Measurements from ENCODE around the gene CACNB4.
"Not testable (repeated sequence)": the region's sequence is repeated elsewhere in the genome, so short reads cannot be mapped to it uniquely, and the experiment has no call there.

Gene CACNB4

DNA sequence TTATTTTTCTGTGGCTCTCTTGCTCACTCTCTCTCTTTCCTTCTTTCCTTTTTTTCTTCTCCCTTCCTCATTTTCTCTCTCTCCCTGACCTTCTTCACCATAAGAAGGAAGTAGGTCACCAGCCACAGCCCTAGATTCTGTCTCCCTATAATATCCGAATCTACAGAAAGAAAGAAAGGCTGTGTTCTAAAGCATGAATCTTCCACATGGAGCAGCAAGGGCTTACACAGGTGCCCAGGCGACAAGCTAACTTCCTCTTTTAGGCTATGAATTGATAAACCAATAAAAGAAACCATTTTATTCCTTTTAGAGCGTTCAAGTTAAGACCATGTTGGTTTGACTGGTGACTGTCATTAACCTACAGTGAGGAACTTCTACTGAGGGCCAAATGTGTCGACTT lies 49.3 kb downstream of the CACNB4 start:
- no peak for DNase-seq

DNA sequence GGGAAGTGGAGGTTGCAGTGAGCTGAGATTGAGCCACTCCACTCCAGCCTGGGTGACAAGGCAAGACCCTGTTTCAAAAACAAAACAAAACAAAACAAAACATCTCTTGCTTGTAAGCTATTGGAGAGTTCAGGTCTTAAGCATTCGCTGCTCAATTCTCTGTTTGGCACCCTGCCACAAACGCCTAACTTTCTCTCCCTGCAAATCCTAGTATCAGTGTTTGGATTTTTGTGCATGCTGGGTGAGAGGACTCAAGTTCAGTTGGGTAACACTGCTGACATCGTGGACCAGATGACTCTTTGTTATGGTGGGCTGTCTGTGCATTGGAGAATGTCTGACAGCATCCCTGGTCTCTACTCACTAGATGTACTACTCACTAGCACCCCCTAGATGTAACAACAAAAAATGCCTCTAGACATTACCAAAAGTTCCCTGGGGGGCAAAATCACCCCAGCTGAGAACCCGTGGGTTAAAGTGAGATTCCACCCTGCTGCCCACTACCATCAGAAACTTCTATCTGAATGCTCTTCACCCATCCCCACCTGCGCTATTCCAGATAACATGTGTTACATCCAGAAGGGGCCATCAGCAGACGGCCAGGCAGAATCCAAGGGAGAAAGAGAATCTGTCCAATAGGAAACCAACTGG lies 50.9 kb downstream of the CACNB4 start:
- DNase-seq, result no peak

DNA sequence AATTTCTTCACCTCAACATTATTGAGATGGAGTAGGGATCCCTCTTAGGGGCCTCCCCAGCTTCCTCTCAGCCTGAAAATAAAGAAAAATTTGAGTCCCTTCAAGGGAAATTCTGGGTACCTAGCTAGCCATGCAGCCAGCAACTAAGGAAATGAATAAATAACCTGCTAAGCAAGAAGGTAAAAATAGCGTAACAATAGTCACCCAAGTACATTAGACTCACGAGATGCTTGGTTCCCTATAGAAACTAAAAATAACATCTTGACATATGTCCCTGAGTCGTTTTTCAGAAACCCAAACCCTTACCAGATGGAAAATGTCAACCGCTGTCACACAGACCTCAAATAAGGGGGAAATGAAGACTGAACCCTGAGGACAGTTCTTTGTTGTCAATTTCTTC lies 51.9 kb downstream of the CACNB4 start:
- DNase-seq, result no peak

DNA sequence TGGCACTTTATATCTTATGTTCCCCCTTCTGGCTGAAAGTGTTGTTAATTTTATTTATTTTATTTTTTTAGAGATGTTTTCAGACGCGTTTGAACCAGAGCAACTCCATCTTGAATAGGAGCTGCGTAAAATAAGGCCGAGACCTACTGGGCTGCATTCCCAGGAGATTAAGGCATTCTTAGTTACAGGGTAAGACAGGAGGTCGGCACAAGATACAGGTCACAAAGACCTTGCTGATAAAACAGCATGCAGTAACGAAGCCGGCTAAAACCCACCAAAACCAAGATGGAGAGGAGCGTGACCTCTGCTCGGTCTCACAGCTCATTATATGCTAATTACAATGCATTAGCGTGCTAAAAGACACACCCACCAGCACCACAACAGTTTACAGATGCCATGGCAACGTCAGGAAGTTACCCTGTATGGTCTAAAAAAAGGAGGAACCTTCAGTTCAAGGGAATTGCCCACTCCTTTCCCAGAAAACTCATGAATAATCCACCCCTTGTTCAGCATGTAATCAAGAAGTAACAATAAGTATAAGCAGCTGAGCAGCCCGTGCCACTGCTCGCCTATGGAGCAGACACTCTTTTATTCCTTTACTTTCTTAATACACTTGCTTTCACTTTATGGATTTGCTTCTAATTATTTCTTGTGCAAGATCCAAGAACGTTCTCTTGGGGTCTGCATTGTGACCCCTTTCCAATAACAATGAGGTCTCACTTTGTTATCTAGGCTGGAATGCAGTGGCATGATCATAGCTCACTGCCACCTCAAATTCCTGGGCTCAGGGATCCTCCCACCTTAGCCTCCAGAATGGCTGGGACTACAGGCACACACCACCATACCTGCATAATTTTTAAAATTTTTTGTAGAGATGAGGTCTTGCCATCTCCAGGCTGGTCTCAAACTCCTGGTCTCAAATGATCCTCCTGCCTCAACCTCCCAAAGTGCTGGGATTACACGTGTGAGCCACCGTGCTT lies 55.9 kb downstream of the CACNB4 start:
- no peak for DNase-seq

DNA sequence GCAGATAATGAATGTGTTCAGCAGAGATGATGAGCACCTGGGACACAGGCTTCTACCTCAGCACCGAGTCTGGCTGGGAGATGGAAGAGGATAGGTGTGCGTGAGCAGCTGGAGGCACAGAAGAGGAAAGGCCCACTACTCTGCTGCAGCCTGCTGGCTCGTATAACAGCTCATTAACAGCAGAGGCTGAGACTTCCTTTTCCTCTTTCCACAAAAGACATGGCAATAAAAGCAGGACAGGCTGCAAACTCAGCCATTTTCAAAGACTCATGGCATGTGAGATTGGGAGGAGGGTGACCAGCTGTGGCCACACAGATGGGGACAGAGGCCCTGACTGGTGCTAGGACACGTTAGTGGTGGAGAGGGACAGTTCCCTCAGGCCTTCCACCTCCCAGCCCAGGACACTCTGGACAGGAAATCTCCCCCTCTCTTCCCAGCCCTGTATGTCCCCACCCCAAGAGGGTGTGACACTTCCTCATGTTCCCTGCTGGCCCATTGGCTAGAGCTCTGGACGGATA lies 60.3 kb downstream of the CACNB4 start:
- DNase-seq, result no peak

DNA sequence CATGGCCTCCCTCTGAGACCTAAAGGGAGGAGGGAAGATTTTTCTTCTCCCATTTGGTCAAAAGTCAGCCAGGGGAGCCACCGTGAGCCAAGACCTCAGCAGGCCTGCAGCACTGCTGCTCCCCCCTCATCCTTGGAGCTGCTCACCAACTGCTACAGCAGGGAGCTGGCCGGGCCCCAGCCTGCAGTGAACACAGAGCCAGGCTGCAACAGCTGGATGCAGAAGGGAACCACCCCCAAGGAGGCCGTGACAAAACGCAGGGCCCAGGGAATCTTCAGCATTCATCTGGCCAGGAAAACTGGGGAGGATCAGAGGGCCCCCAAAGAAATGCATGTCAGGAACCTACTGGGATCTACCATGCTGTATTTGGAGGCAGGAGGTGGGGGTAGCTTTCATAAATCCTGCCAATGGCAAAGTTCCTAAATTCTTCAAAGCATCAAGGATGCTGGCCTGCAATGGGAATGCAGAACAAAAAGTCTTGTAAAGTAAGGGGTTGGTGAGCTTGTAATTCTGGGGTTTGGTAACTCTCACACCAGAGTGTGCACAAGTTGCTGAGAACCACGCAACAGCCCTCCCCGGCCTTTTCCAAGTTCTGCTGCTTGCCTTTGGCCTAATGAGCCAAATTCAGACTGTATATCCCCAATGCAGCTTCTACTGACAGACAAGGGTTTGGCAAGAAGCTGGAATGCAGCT lies 61.0 kb downstream of the CACNB4 start:
- no peak for DNase-seq

DNA sequence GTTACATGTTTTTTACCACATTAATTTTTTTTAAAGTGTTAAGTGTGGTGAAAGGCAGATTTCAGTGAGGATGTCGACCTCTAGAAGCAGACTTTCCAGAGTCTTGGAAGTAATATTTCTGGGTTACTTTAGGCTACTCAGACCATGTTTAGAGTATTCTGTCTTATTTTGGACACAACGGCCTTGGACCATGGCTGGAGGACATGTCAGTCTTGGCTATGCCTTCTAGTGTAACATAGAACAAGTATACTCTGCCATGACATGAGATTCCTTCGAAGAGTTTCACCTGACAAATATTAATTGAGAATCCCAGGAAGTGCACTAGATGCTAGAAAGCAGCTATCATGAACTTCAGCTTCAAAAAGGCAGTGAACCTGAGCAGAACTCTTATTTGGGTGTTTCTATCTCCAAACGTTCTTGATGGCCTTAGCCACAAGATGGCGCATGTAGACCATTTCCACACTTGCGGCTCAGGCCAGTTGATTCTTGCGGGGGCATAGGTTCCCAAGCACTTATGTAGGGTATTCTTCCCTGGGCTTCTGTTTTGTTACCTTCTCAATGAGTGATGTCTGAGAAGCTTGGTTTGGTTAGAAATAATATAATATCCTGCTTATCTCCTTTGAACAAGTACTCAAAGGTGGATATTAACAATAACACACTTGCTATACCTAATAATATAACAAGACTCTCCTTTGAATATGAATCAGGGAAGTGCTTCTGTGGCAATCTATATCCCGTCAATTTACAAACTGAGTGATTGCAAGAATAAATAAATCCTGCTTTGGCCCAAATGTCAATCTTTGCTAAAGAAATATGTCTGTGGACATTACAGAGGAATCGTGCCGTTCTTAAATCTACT lies 62.0 kb downstream of the CACNB4 start:
- DNase-seq, result peak; percentile 69

DNA sequence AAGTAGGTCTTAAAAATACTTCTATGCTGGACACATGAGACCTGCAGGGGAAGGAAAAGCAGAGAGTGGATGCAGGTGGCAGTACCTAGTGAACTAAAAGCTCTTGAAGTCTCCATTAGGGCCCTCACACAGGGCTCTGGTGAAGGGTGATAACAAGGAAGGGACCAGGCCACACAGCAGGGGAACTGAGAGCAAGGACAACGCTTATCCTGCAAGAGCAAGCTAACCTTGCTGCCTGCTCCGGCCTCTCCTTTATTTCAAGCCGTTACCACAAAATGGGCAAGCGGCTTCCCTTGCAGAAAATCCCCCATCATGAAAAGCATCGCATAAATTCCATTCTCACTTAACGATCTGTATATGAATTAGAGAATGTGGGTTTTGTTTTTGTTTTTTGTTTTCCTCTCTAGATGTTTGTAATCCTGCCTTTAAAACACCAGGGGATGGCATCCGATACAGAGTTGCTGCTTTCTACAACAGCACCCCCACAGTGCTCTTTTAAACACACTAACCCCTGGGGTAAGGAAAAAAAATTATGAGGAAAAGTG lies 64.5 kb downstream of the CACNB4 start:
- DNase-seq, result no peak

DNA sequence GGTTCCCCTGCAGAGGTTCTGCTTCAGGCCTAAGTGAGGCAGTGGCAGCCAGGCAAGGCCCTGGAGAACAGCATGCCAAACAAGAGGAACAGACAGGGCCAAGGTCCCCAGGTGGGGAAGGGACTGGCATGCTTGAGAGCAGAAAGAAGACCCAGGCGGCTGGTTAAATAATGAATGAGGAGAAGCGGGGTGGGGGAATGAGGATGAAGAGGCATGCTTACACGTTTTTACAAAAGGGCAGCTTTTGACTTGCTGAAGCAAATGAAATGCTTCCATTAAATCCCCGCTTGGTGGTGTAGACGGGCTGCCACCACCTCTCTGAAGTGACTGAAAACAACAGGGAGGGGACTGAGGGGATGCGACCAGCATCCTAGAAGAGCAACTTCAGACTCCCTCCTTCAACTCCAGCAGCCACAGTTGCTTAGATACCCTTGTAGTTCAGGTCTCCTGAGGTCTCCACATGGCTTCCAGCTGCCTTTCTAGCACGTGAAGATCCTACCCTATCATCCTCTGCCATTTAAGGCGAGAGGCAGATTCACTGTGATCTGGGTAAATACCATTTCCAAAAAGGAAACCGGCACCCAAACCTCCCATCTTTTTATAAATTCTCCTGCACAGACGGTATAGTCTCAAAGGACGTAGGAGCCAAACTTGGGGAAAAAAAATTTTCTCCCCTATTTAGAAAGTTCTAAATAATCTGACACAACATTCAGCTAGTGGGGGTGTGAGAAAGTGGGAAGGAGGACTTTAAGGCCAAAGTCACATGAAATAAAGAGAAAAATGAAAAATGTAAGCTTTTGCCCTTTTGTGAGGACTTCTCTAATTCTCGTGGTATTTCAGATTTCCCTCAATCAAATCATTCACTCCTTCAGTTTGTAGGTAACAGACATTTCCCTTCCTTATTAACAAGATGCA lies 65.6 kb downstream of the CACNB4 start:
- DNase-seq, result no peak

DNA sequence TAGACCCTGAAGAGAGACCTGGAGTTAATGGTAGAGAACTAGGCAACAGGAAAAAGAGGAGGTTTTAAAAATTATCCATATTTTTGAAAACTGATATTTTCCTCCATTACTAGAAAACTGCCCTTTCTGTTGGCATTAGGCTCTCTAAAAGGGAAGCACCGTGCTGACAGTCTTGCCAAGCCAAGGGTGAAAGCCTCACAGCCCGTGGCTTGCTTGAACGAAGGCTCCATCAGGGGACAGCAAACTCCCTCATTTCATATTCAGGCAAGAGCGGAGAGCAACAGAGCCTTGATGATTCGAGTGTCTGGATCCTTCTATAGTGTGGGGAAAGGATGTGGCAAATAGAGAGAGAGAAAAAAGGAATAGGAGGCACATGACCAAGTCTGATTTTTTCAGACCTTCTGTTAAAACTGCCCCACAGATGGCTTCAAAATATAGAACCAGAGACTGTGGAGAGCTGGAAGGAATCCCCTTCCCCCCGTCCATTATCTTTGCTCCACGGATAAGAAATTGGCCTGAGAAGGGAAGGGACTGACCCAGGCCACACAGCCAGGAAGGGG lies 67.0 kb downstream of the CACNB4 start:
- DNase-seq, result no peak

DNA sequence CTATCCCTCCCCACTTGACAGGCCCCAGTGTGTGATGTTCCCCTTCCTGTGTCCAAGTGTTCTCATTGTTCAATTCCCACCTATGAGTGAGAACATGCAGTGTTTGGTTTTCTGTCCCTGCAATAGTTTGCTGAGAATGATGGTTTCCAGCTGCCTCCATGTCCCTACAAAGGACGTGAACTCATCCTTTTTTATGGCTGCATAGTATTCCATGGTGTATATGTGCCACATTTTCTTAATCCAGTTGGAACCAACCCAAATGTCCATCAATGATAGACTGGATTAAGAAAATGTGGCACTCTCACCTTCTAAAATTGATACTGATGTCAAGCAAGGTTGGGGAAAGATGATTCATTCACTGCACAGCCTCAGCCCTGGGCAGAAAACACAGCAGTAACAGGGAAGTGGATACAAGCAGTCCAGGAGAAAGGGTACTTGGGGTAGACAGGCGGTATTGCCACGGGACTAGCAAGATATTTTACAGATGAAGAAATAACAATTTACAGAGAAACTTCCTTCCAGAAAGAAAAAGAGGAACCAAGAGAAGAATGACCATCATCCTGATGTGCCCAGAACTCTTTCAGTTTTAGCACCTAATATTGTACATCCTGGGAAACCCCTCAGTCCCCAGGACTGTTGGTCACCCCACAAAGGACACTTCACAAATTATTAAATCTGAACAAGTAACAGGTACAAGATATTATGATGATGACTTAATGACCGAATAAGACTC lies 68.1 kb downstream of the CACNB4 start:
- DNase-seq, result not testable (repeated sequence)

DNA sequence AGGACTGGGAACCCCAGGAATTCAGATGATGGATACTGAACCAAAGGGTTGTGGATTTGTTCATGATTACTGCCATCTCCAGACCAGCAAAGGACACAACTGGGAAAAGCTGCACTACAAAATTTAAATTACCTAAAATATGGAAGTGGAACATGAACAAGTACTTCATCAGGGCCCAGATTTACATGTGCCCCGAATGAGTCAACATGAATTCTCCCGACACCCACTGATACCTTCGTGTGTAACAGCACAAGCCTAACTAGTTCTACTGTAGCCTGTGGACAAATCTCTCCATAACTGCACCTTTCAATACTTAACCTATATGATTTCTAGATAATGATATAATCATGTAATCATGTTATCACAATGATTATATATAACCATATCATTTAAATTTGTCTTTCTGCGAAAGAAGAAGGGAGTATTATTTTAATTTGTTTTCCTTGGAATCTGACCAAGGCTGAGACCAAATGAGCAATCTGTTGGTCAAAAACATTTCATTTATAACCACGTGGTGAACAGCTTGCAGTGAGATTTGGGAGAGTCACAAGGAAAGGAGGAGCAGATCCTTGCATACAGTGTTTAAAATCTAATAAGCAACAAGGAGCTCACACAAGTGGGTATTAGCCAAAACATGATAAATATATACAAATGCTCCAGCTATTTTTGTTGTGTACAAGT lies 70.5 kb downstream of the CACNB4 start:
- DNase-seq, result no peak

DNA sequence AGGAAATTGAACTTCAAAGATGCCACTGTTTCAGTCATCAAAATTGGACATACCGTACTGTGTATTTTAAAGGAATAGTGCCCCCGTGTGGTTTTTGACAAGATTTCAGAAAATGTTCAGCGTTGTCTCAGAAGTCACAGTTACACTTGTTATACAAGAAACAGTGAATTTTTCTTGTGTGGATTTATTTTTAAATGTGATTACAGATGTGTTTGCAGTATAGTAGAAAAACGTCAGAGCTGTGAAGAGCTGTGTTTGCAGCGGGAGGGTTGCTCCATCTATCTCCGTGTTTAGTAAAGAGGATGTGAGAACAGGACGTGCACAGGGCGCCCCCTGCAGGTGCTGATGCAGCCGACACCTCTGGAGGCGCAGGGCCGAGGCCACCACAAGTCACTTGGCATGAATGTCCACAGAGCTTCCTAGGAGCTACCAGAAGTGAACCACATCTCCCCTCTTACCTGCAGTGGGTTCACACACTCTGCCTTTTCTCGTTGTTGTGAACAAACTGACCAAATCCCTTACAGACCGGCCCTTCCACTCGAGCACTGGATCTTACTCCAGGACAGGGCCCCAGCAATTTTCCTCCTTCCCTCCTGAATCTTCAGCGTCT lies 73.1 kb downstream of the CACNB4 start:
- peak; percentile 88 for DNase-seq

DNA sequence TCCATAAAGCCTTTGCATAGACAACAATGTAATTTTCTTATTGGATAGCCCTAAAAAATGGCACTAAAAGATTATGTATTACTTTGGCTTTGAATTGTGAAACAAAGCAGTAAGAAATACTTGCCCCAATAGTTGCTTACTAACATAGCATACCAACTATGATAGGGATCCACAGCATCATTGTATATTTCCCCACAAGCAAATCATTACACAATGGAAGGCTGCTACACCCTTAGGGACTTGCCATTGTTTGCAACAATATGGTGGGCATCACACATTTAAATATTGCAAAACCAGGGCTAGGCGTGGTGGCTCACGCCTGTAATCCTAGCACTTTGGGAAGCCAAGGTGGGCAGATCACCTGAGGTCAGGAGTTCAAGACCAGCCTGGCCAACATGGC lies 74.4 kb downstream of the CACNB4 start:
- no peak for DNase-seq

DNA sequence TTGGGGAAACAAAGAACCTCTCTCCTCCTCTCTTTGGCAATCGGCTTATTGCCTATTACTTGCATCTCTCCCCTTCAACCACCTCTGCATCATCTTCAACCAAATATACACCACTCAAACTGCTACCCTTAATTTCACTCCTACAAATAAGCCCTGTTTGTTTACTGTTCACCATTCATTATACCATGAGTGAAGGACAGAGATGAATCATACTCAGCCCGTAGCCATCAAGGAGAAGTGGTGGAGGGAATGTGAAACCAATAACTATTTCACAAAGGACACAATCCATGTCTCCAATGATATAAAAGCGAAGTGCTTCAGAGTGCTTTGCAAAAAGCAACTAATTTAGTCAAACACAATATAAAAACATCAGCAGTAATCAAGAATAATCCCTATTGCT lies 76.8 kb downstream of the CACNB4 start:
- DNase-seq, result no peak

DNA sequence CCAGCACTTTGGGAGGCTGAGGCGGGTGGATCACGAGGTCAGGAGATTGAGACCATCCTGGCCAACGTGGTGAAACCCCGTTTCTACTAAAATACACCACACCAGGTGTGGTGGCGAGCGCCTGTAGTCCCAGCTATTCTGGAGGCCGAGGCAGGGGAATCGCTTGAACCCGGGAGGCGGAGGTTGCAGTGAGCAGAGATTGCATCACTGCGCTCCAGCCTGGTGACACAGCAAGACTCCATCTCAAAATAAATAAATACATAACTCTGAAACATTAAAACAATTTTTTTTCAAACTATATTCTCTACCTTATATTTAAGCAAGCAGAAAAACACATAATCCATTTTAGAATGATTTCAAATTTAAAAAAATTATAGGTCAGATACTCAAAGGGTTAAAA lies 77.8 kb downstream of the CACNB4 start:
- DNase-seq, result not testable (repeated sequence)

DNA sequence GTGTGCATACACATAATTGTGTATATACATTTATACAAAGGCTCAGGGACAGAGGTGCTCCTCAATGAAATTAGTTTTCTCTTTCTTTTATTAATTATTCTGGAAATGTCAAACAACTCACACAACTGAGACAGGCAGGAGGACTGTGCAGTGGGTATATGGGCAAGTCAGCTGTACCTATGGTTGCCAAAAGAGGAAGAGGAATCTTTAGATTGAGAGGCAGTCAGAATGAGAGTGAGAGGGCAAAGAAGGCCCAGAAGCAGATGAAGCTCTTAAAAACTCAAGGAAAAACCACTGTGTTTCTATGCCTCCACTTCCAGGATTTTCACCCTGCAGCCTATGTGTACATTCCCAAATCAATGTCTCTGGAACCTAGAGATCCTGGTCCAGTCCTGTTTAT lies 79.1 kb downstream of the CACNB4 start:
- no peak for DNase-seq

DNA sequence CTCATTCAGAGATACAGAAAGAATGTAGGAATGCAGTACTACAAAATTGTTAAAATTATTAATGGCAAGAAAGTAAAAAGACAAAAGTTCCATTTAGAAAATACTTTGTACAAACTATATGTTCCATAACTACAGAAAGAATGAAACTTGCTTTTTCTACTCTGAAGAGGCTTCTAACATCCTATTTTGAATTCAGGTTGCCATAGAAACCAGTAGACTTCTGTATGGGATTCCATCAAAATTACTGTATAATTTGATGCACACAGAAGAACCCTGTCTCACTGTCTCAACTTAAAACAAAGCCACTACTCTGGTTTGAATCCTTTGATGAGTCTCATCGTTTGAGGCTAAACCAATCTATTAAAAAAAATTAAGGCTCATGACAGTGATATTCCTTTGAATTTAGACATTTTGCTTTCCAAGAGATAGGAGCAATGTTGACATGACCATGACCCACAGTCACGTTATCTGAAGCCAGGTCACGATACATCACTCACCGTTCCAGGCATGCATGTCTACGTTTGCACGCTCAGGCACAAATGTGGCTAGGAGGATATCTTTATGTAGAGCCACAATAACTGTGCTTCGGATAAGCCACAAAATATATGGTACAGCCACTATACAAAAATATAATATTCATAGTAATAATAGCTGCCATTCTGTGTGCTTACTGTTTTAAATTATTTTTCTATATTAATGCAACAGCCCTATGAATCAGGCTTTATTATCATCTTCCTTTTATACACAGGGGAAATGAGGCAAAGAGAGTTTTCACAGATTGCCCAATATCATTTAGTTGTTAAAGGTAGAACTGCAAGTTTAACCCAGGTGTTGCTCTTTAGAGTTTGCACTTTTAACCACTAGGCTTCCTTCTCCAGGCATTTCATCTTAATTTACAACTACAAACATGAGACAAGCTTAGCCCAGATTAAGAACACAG lies 82.4 kb downstream of the CACNB4 start:
- DNase-seq, result no peak
